Prostate gland (tissue), 2 donors: ENCODE measurements around the gene KCNH2.

ENCODE experiments used
- CTCF ChIP-seq, 4 experiments: fragments of 200-600 bp in 2 of 4; fragments of 450-650 bp in 2 of 4; sonication (generic) in 2 of 4; IDR thresholded peaks; 1 replicate in 3 of 4; 2 replicates in 1 of 4; pipeline ENCODE4 v1.5.1; 2016 to 2019; ENCODE audit warnings: antibody characterized with exemption in 4 of 4, mild to moderate bottlenecking in 2 of 4, moderate library complexity in 2 of 4
- POLR2A ChIP-seq: fragments of 450-650 bp; IDR thresholded peaks from one replicate; pipeline ENCODE4 v1.6.1; 2016; ENCODE audit warnings: antibody characterized with exemption, mild to moderate bottlenecking
- POLR2AphosphoS5 ChIP-seq: sonication (generic); formaldehyde crosslinking; IDR thresholded peaks from one replicate; pipeline ENCODE4 v1.6.1; 2017; ENCODE audit warnings: antibody characterized with exemption

GRCh38 chr7:150901160-150902035 lies 76.7 kb downstream of the KCNH2 start:
- TF ChIP-seq POLR2A (no peak), CTCF (IDR thresholded peaks at IDR 0.05) (no peak), POLR2AphosphoS5 (no peak)
